Cardiac fibroblast (primary cell): ENCODE measurements around the gene KLHL17.

Experiments used
- DNase-seq, 2 donors: peaks; one replicate each; pipeline versions ENCODE4 v3.0.0 to v3.0.0-alpha.2; 2010; ENCODE audit warnings: low read depth in 2 of 2
- H3K4me3 ChIP-seq, 2 donors: replicated peaks in 1 of 2; 1 replicate in 1 of 2; 2 replicates in 1 of 2; pipeline ENCODE4 v1.5.1; 2011; ENCODE audit warnings: low read depth in 2 of 2, low read length in 2 of 2, mild to moderate bottlenecking in 2 of 2, moderate library complexity in 1 of 2
- TF ChIP-seq, protein P1 (sequence below): IDR thresholded peaks from one replicate; pipeline ENCODE4 v1.5.1; 2011; ENCODE audit warnings: low read depth, mild to moderate bottlenecking, low read length, inconsistent platforms

The KLHL17 gene

DNA sequence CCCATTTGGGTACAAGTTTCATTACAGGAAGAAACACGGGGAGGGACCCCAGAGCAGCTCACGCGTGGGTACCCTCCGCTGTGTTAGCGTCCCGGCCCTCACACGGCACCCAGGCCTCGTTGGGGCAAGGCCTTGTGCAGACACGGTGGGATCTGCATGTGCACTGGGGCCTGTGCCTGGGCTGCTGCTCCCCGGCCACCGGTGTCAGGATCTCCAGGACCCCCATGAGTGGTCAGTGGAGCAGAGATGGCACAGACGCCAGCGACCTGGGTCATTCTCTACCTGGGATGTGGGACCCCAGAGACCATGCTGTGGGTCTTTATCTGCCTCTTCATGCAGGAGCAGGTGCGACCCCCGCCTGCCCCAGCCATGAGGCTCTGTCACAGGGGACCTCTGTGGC lies 42.0 kb upstream of the KLHL17 start:
- DNase-seq = no peak
- TF ChIP-seq, protein P1, sequence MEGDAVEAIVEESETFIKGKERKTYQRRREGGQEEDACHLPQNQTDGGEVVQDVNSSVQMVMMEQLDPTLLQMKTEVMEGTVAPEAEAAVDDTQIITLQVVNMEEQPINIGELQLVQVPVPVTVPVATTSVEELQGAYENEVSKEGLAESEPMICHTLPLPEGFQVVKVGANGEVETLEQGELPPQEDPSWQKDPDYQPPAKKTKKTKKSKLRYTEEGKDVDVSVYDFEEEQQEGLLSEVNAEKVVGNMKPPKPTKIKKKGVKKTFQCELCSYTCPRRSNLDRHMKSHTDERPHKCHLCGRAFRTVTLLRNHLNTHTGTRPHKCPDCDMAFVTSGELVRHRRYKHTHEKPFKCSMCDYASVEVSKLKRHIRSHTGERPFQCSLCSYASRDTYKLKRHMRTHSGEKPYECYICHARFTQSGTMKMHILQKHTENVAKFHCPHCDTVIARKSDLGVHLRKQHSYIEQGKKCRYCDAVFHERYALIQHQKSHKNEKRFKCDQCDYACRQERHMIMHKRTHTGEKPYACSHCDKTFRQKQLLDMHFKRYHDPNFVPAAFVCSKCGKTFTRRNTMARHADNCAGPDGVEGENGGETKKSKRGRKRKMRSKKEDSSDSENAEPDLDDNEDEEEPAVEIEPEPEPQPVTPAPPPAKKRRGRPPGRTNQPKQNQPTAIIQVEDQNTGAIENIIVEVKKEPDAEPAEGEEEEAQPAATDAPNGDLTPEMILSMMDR = no peak
- no peak overlapping the region for H3K4me3 ChIP-seq

DNA sequence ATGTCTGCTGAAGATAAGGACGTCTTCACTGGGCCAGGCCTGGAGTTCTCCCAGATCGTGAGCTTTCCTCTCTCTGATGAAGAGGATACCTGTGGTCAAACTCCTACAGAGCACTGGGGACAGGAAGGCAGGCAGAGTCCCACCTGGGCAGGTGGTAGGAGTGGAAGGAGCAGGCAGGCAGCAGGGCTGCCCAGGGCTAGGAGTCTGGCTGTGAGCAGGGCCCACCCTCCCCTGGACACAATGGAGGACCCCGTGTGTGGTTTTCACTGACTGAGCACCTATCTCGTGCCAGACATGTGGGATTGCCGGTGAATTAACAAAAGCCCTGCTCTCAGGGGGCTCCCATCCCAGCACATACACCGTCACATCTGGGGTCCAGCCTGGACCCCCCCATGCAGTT lies 41.5 kb upstream of the KLHL17 start:
- TF ChIP-seq, protein P1 = no peak
- no peak for DNase-seq
- no peak overlapping the region for H3K4me3 ChIP-seq

DNA sequence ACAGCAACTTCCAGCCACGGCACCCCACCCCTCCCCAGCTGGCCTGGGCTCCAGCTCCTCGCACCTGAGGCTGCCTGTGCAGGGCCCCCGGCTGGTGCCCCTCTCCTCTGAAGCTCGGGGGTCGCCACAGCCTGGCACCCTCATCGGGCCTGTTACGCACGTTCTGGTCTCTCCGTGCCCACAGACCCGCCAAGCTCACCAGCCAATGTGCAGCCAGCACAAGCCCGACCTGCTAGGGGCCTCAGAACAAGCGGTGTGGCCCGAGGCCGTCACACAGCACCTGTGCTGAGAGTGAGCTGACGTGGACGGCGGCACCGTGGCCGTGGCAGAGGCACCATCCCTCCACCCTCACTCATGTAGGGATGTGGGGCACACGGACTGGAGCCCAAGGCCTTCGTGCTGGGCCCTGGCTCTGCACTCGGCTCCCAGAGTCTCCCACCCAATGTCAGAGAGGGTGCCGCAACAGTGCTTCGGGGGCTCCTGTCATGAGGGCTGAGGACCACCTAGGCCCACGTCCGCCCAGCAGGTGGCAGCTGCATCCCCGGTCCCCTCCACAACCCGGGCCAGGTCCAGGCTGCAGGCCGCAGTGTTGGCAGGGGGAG lies 41.0 kb upstream of the KLHL17 start:
- DNase-seq = no peak
- TF ChIP-seq, protein P1 = no peak
- H3K4me3 ChIP-seq = no peak overlapping the region

DNA sequence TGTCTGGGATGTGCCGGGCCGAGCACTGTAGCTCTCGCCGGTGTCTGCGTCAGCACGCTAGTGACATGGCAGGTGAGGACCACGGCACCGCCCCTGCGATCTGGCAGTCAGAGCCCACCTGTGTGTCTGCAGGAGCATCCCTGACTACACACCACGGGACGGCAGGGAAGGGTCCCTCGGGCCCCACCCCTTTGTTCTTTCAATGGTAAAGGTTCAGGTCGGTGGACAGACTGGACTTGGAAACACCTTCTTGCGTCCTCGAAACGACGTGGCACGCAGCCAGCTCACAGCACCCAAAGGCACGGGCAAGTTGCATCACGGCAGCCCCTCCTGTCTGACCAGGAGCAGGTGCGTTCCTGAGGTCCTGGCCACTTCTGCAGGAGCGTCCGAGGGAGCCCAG lies 40.4 kb upstream of the KLHL17 start:
- TF ChIP-seq, protein P1 = no peak
- H3K4me3 ChIP-seq = no peak overlapping the region
- DNase-seq = no peak

DNA sequence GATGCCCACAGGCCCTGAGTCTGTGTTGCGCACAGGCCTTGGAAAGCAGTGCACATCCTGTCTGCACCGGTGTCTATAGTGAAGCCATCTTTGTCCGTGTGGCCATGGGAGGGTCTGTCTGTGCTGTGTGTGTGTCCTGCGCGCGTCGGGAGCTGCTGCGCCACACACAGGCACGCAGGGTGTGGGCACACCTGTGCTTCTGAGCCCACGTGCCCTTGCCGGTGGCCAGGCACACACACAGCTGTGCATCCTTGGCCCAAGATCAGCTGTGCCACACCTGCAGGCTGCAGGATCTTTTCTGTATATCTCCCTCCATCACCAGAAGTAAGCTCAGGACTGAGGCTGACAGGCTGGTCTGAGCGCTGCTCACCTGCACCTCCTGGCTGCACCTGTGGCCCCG lies 39.9 kb upstream of the KLHL17 start:
- H3K4me3 ChIP-seq = no peak overlapping the region
- DNase-seq = no peak
- TF ChIP-seq, protein P1 = no peak

DNA sequence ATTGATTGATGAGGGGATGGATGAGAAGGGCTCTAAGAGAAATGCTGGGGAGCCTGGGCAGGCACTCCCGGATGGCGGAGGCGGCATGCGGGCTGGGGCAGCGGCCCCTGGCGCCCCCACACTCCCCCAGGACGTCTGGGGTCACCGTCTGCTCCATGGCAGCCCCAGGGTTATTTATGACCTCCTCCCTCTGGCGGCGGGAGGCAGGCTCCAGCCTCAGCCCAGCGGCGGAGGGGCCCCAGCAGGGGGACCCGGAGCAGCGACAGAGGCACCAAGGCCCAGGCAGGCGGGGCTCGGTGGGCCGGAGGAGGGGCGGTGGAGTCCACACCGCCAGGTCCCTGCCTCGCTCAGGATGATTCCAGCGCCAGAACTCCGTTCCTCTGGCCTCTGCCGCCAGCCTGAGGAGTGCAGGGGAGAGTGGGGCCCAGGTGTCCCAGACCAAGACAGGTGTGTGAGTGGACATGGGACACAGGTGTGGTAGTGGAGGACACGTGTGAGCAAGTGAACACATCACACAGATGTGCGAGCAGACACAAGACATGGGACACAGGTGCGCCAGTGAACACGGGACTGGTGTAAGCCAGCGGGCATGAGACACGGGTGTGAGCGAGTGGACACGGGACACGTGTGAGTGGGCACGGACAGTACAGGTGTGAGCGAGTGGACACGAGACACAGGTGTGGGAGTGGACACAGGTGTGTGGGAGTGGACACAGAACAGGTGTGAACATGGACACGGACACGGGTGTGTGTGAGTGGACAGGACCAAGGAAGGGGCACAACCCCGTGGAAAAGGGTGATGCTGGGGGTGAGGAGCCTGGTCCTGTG lies 39.2 kb upstream of the KLHL17 start:
- peak; percentile 70 to 78 for DNase-seq
- no peak overlapping the region for H3K4me3 ChIP-seq
- TF ChIP-seq, protein P1 = peak; percentile 56
